BLaER1 treated with 17β-estradiol and CSF1 and Interleukin-3, amounts not matched to agents 10 nM and 100 nM (cell line): ENCODE results near the gene ANO1.

ENCODE experiments used
- H3K27ac ChIP-seq, 11 experiments: shearing (Covaris generic); formaldehyde crosslinking; 2 replicates each; pipeline ENCODE4 v1.8.1; 2022
- H3K27me3 ChIP-seq, 11 experiments: shearing (Covaris generic); formaldehyde crosslinking; 2 replicates each; pipeline ENCODE4 v1.8.1; 2022
- H3K36me3 ChIP-seq, 11 experiments: shearing (Covaris generic); formaldehyde crosslinking; 2 replicates each; pipeline ENCODE4 v1.8.1; 2022
- H3K4me1 ChIP-seq, 10 experiments: shearing (Covaris generic); formaldehyde crosslinking; 2 replicates each; pipeline ENCODE4 v1.8.1; 2022
- H3K4me2 ChIP-seq, 11 experiments: shearing (Covaris generic); formaldehyde crosslinking; 2 replicates each; pipeline ENCODE4 v1.8.1; 2022
- H3K4me3 ChIP-seq, 10 experiments: shearing (Covaris generic); formaldehyde crosslinking; 2 replicates each; pipeline ENCODE4 v1.8.1; 2022
- H3K9ac ChIP-seq, 11 experiments: shearing (Covaris generic); formaldehyde crosslinking; 2 replicates each; pipeline ENCODE4 v1.8.1; 2022
- H3K9me3 ChIP-seq, 11 experiments: shearing (Covaris generic); formaldehyde crosslinking; replicated peaks in 1 of 11; 2 replicates each; pipeline ENCODE4 v1.8.1; 2022
- H4K20me1 ChIP-seq, 11 experiments: shearing (Covaris generic); formaldehyde crosslinking; 2 replicates each; pipeline ENCODE4 v1.8.1; 2022
- Cebpa-rat ChIP-seq, 11 experiments: shearing (Covaris generic); IDR thresholded peaks; 2 replicates each; pipeline ENCODE4 v1.8.1; 2022

The ANO1 gene

DNA sequence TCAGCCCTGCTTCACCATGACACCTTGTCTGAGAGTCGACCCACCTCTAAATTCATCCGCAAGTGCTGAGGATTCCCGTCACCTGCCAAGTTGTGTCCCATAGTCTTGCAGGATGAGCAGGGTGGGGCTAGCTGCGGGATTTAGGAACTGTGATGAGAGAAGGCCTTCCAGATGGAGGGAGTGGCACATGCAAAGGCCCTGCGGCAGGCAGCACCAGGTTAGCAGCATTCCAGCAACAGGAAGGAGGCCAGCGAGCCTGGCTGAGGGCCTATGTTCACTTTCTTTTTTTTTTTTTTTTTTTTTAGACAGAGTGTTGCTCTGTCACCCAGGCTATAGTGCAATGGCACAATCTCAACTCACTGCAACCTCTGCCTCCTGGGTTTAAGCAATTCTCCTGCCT, 31.8 kb downstream of the ANO1 start:
- H3K36me3 ChIP-seq: no peaks in the 10 kb centered on the region
- H3K27me3 ChIP-seq: peaks cover 0 to 9% (median 0%) of the 10 kb centered on the region in 11 experiments; a peak in 6 of 22 replicates
- H3K4me2 ChIP-seq: peak overlapping the region in 9 of 11 experiments; percentile 84 to 98 (median 95); a peak in 18 of 22 replicates
- H3K4me3 ChIP-seq: no peak overlapping the region
- no peaks in the 10 kb centered on the region for H3K9me3 ChIP-seq
- H3K9ac ChIP-seq: no peak overlapping the region
- H3K4me1 ChIP-seq: peaks cover 18 to 69% (median 59%) of the 10 kb centered on the region in 10 experiments
- no peak for TF ChIP-seq Cebpa-rat (IDR thresholded peaks at IDR 0.05)
- peaks cover 0 to 14% (median 0%) of the 10 kb centered on the region in 11 experiments; a peak in 2 of 22 replicates for H4K20me1 ChIP-seq
- no peak overlapping the region for H3K27ac ChIP-seq

DNA sequence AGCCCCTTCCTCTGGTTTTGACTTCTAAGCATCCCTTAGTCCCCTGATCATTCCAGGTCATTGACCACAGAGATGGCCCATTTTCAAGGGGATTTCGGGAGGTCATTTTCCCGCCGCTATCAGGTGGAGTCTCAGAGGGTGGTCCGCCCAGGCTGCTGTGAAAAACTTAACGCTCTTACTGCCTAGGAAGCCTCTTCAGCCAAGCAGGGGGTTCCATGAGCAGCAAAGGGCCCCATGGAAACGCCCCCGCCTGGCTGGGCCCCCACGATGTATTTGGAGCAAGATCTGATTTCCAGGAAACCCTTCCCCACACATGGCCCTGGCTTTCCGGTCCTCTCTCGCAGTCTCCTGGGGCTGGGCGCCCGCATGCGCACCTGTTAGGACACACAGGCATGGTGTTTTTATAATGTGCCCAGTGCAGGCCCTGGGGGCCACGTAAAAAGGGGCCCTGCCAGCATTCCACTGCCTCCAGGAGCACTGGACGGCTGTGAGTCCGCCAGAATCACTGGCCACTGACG, 32.5 kb downstream of the ANO1 start:
- peaks cover 0 to 9% (median 0%) of the 10 kb centered on the region in 11 experiments; a peak in 6 of 22 replicates for H3K27me3 ChIP-seq
- H3K27ac ChIP-seq: peak overlapping the region in 4 of 11 experiments; percentile 21 to 43 (median 24); a peak in 4 of 22 replicates
- H3K4me1 ChIP-seq: peaks cover 18 to 69% (median 57%) of the 10 kb centered on the region in 10 experiments
- peaks cover 0 to 14% (median 0%) of the 10 kb centered on the region in 11 experiments; a peak in 2 of 22 replicates for H4K20me1 ChIP-seq
- no peak for TF ChIP-seq Cebpa-rat (IDR thresholded peaks at IDR 0.05)
- peak overlapping the region in 9 of 11 experiments; percentile 2 to 59 (median 22); a peak in 8 of 22 replicates for H3K9ac ChIP-seq
- no peaks in the 10 kb centered on the region for H3K9me3 ChIP-seq
- no peaks in the 10 kb centered on the region for H3K36me3 ChIP-seq
- H3K4me3 ChIP-seq: peak overlapping the region in 6 of 10 experiments; percentile 31 to 64 (median 44); a peak in 10 of 20 replicates
- H3K4me2 ChIP-seq: peak overlapping the region; percentile 84 to 98 (median 95)

DNA sequence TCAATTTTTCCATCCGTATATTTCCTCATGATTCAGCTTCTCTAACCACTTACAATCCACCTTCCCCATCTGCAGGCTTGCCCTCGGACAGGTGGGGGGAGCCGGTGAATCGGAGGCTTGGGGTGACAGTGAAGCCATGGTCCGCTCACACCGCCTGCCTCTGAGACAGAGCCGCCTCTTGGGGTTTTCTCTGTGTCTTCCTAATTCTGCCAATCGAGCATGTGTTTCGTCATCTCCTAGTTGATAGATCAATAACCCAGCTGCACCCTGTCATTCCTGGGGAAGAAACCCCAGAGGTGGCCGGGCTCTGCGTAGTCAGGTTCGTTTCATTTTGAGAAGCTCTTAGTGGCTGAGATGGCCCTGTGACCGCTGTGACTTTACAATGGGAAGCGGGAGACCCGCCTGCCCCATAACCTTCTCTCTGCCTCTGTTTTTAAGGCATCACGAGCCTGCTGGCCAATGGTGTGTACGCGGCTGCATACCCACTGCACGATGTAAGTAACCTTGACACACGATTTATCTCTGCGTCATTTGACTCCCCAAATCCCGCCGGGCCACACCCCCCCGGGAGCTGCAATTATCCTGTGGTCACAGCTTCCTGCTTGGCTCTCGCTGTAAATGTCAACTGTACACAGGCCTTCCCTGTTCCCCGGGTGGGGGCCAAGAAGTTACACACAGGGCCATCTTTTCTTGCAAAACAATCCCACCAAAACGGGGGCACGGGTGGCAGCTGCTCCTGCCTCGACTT, 33.3 kb downstream of the ANO1 start:
- peaks cover 0 to 9% (median 0%) of the 10 kb centered on the region in 11 experiments; a peak in 6 of 22 replicates for H3K27me3 ChIP-seq
- peaks cover 0 to 14% (median 0%) of the 10 kb centered on the region in 11 experiments; a peak in 2 of 22 replicates for H4K20me1 ChIP-seq
- peak overlapping the region in 10 of 11 experiments; percentile 18 to 51 (median 44); a peak in 14 of 22 replicates for H3K27ac ChIP-seq
- H3K4me2 ChIP-seq: peak overlapping the region; percentile 84 to 98 (median 95)
- H3K36me3 ChIP-seq: no peaks in the 10 kb centered on the region
- TF ChIP-seq Cebpa-rat (IDR thresholded peaks at IDR 0.05): no peak
- peaks cover 18 to 64% (median 52%) of the 10 kb centered on the region in 10 experiments for H3K4me1 ChIP-seq
- H3K9ac ChIP-seq: peak overlapping the region in 10 of 11 experiments; percentile 9 to 59 (median 42); a peak in 14 of 22 replicates
- peak overlapping the region; percentile 24 to 64 (median 39); a peak in 18 of 20 replicates for H3K4me3 ChIP-seq
- no peaks in the 10 kb centered on the region for H3K9me3 ChIP-seq

DNA sequence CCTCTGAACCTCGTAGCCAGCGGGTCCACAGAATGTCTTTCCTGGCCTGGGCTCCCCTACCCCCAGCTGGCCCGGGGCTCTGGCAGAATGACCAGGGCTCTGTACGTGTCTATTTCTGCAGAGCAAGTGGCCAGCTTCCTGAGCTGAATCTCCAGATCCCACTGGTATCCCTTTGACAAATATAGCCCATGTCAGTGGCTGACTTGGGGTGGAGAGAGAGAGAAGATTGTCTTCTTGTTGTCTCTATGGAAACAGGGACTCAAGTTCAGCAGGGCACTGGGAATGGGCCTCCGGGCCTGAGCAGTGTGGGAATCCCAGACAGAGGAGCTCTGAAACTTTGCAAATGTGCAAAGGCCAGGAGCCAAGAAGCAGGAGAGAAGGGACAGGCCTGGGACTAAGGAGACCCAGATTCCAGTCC, 33.9 kb downstream of the ANO1 start:
- peak overlapping the region; percentile 84 to 98 (median 95) for H3K4me2 ChIP-seq
- H3K27ac ChIP-seq: peak overlapping the region in 9 of 11 experiments; percentile 2 to 51 (median 44); a peak in 12 of 22 replicates
- H3K9me3 ChIP-seq: no peaks in the 10 kb centered on the region
- H3K4me3 ChIP-seq: peak overlapping the region in 7 of 10 experiments; percentile 24 to 64 (median 39); a peak in 10 of 20 replicates
- peak overlapping the region in 6 of 11 experiments; percentile 9 to 59 (median 36); a peak in 8 of 22 replicates for H3K9ac ChIP-seq
- H4K20me1 ChIP-seq: peaks cover 0 to 14% (median 0%) of the 10 kb centered on the region in 11 experiments; a peak in 2 of 22 replicates
- no peaks in the 10 kb centered on the region for H3K36me3 ChIP-seq
- H3K4me1 ChIP-seq: peaks cover 18 to 64% (median 52%) of the 10 kb centered on the region in 10 experiments
- H3K27me3 ChIP-seq: peaks cover 0 to 9% (median 0%) of the 10 kb centered on the region in 11 experiments; a peak in 6 of 22 replicates
- no peak for TF ChIP-seq Cebpa-rat (IDR thresholded peaks at IDR 0.05)

DNA sequence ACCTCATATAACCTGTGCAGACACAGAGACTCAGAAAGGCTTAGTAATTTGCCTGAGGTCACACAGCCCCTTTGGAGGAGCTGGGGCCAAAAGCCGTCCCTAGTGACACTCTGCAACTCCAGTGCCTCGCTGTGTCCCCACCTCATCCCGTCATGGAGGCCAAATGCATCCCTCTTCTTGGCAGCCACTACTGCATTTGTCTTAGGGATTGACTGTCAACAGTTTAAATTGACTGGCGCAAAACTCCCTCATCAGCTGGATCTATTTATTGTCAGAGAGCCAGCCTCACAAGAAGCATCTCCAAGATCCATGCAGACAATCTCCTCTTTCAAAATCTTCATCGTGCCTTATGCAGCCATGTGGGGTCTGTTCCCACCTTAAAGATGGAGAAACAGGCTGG, 35.7 kb downstream of the ANO1 start:
- Histone ChIP-seq H3K4me1 (peaks cover 18 to 56% (median 46%) of the 10 kb centered on the region in 10 experiments), H4K20me1 (peaks cover 0 to 6% (median 0%) of the 10 kb centered on the region in 11 experiments; a peak in 1 of 22 replicates), H3K36me3 (no peaks in the 10 kb centered on the region), H3K27me3 (peaks cover 0 to 9% (median 0%) of the 10 kb centered on the region in 11 experiments; a peak in 6 of 22 replicates), H3K9me3 (no peaks in the 10 kb centered on the region), H3K4me2 (no peak overlapping the region; a peak in 1 of 22 replicates), H3K9ac (no peak overlapping the region), H3K27ac (no peak overlapping the region), H3K4me3 (no peak overlapping the region)
- no peak for TF ChIP-seq Cebpa-rat (IDR thresholded peaks at IDR 0.05)

DNA sequence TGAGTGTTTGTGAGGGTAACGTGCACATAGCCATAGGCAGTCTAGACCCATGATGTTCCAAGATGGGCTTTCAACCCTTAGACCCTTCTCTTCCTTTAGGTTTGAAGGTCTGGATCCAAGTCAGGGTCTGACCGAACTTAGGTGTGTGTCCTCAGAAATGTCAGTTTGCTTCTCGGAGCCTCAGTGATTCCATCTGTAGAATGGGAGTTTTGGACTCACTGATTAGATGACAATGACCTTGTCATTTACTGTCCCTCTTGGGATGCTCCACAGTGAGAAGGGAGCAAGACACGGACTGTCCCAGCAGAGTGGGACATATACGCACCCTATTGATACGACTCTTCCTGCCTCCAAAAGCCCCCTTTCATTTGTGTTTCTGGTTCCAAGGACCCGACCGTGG, 37.7 kb downstream of the ANO1 start:
- H3K36me3 ChIP-seq: no peaks in the 10 kb centered on the region
- no peaks in the 10 kb centered on the region for H4K20me1 ChIP-seq
- no peak overlapping the region for H3K9ac ChIP-seq
- H3K9me3 ChIP-seq: no peaks in the 10 kb centered on the region
- no peak for TF ChIP-seq Cebpa-rat (IDR thresholded peaks at IDR 0.05)
- peaks cover 0 to 5% (median 0%) of the 10 kb centered on the region in 11 experiments; a peak in 6 of 22 replicates for H3K27me3 ChIP-seq
- no peak overlapping the region for H3K27ac ChIP-seq
- H3K4me3 ChIP-seq: no peak overlapping the region
- H3K4me2 ChIP-seq: no peak overlapping the region
- peaks cover 12 to 36% (median 27%) of the 10 kb centered on the region in 10 experiments for H3K4me1 ChIP-seq

DNA sequence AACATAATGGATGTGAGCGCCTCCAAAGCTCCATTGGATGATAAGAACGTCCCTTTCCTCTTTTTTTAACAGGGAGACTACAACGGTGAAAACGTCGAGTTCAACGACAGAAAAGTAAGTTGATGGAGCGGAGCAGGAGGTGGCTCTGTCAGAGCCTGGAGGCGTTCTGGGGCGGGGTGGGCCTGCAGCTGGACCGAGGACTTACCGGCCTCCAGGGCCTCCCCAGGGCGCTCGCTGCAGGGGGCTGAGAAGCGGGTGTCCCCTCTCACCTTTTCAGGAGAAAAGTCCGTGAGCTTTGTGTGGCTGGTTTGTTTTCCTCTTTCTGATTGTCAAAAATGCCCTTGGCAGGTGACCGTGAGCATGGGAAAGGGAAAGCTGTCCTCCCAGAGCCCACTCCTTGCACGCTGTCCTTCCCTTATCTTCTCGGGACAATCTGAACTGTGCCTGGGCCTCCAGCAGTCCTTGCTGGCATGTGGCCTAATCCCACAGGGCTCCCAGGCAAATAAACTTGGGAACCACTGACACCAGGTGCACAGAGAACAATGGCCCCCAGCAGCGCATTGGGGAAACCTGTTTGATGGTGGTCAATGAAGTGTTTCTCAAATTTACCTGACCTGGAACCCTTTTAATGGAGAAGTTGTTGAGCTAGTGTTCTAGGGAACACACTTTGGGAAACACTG, 38.4 kb downstream of the ANO1 start:
- no peak for TF ChIP-seq Cebpa-rat (IDR thresholded peaks at IDR 0.05)
- Histone ChIP-seq H3K27ac (no peak overlapping the region), H3K4me3 (no peak overlapping the region)

DNA sequence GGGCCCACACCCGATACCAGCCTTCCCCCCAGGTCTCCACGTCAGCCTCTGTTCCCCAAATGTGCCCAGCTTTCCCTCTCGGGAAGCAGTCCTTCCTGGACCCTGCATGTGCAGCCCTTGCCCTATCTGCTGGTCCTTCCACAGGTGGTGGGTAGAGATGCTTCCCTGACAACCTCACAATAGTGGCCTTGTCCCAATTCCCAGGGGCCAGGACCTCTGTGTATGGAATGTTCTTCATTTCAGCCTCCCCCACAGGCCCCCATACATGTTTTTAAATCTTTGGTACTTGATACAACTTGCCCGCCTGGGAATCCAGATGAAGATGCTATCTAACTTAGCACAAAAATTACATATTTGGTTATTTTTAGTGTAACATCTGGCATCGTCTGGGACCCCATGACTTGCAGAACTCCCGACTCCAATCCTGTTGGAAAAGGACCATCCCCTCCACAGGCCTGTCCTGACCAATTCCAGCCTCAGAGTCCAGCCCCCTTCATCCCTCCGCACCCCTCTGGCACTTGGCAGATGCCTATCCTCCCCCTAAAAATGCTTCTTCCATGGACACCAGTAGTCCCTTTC, 39.5 kb downstream of the ANO1 start:
- Histone ChIP-seq H3K27ac (no peak overlapping the region), H4K20me1 (no peaks in the 10 kb centered on the region), H3K9ac (no peak overlapping the region), H3K4me3 (no peak overlapping the region), H3K36me3 (no peaks in the 10 kb centered on the region), H3K4me2 (no peak overlapping the region), H3K9me3 (no peaks in the 10 kb centered on the region), H3K4me1 (peaks cover 0 to 23% (median 14%) of the 10 kb centered on the region in 10 experiments; a peak in 17 of 20 replicates), H3K27me3 (peaks cover 0 to 4% (median 0%) of the 10 kb centered on the region in 11 experiments; a peak in 5 of 22 replicates)
- TF ChIP-seq Cebpa-rat (IDR thresholded peaks at IDR 0.05): no peak

More for the DNA sequence above, 38.4 kb downstream of the ANO1 start:
- Histone ChIP-seq H3K27me3 (no peaks in the 10 kb centered on the region), H3K9ac (no peak overlapping the region), H4K20me1 (no peaks in the 10 kb centered on the region), H3K4me1 (peaks cover 5 to 29% (median 20%) of the 10 kb centered on the region in 10 experiments), H3K4me2 (no peak overlapping the region), H3K9me3 (no peaks in the 10 kb centered on the region), H3K36me3 (no peaks in the 10 kb centered on the region)
